DOHH2 (cell line): Measurements from ENCODE around the gene MEGF11.

Source experiments
- CTCF ChIP-seq: fragments of 200-600 bp; sonication (generic); IDR thresholded peaks from one replicate; pipeline ENCODE4 v1.5.1; 2014; ENCODE audit warnings: antibody characterized with exemption, mild to moderate bottlenecking, low read depth, low read length; ENCODE audit not compliant: poor library complexity, severe bottlenecking
- EZH2phosphoT487 ChIP-seq: fragments of 200-600 bp; sonication (generic); IDR thresholded peaks from 2 replicates; pipeline ENCODE4 v1.6.1; 2017; ENCODE audit warnings: borderline replicate concordance, mild to moderate bottlenecking, antibody characterized with exemption, low read length, moderate library complexity, mixed read lengths

GRCh38 chr15:66294157-66294931 lies 40.8 kb upstream of the MEGF11 start:
- no peak for TF ChIP-seq CTCF
- TF ChIP-seq EZH2phosphoT487: no peak
